ENCODE results near the gene SCMH1.
"Not testable (repeated sequence)": the region's sequence is repeated elsewhere in the genome, so short reads cannot be mapped to it uniquely, and the experiment has no call there.

The SCMH1 gene

GRCh38 chr1:41241749-41242341 lies at the start of gene SCMH1:
SCMH1 (minus strand) TSS chr1:41242306; CDS start chr1:41186133, 56,173 bp downstream.
- DNase-seq: peak; percentile 62 to 64

- no peak for DNase-seq
Observed at GRCh38 chr1:41291195-41291594, 49.1 kb upstream of the SCMH1 start.

GRCh38 chr1:41289196-41289595 lies 47.1 kb upstream of the SCMH1 start:
- DNase-seq: no peak

- no peak for DNase-seq
Observed at GRCh38 chr1:41286992-41287391, 44.9 kb upstream of the SCMH1 start.

- DNase-seq: no peak
Observed at GRCh38 chr1:41286486-41286885, 44.4 kb upstream of the SCMH1 start.

- no peak for DNase-seq
Observed at GRCh38 chr1:41285818-41286217, 43.7 kb upstream of the SCMH1 start.

GRCh38 chr1:41284121-41284520 lies 42.0 kb upstream of the SCMH1 start:
- DNase-seq: no peak

GRCh38 chr1:41282679-41283317 lies 40.7 kb upstream of the SCMH1 start:
- peak in 1 of 2 experiments; percentile 16 for DNase-seq

- DNase-seq: no peak
Observed at GRCh38 chr1:41281334-41281733, 39.2 kb upstream of the SCMH1 start.

- no peak for DNase-seq
Observed at GRCh38 chr1:41280202-41281032, 38.3 kb upstream of the SCMH1 start.

- no peak for DNase-seq
Observed at GRCh38 chr1:41278076-41278475, 36.0 kb upstream of the SCMH1 start.

- no peak for DNase-seq
Observed at GRCh38 chr1:41277371-41277975, 35.4 kb upstream of the SCMH1 start.

- no peak for DNase-seq
Observed at GRCh38 chr1:41275831-41276230, 33.7 kb upstream of the SCMH1 start.

GRCh38 chr1:41274752-41275545 lies 32.8 kb upstream of the SCMH1 start:
- DNase-seq: no peak

GRCh38 chr1:41272601-41273000 lies 30.5 kb upstream of the SCMH1 start:
- DNase-seq: no peak

- DNase-seq: peak; percentile 57 to 66
Observed at GRCh38 chr1:41268154-41268770, 26.2 kb upstream of the SCMH1 start.

GRCh38 chr1:41261926-41262618 lies 20.0 kb upstream of the SCMH1 start:
- DNase-seq: no peak

- DNase-seq: no peak
Observed at GRCh38 chr1:41260768-41261167, 18.7 kb upstream of the SCMH1 start.

GRCh38 chr1:41259221-41259620 lies 17.1 kb upstream of the SCMH1 start:
- no peak for DNase-seq

GRCh38 chr1:41255978-41256377 lies 13.9 kb upstream of the SCMH1 start:
- no peak for DNase-seq

GRCh38 chr1:41251120-41251519 lies 9.0 kb upstream of the SCMH1 start:
- DNase-seq: not testable (repeated sequence)

GRCh38 chr1:41249319-41249718 lies 7.2 kb upstream of the SCMH1 start:
- no peak for DNase-seq
